Measurements from ENCODE around the gene GPC5.

Gene GPC5

GRCh38 chr13:91454666-91455065, 56.2 kb downstream of the GPC5 start:
- H3K36me3 ChIP-seq (ENCODE audit: control insufficient read depth, insufficient read depth, low read length), result no peaks in the 10 kb centered on the region
- TF ChIP-seq, protein P1, sequence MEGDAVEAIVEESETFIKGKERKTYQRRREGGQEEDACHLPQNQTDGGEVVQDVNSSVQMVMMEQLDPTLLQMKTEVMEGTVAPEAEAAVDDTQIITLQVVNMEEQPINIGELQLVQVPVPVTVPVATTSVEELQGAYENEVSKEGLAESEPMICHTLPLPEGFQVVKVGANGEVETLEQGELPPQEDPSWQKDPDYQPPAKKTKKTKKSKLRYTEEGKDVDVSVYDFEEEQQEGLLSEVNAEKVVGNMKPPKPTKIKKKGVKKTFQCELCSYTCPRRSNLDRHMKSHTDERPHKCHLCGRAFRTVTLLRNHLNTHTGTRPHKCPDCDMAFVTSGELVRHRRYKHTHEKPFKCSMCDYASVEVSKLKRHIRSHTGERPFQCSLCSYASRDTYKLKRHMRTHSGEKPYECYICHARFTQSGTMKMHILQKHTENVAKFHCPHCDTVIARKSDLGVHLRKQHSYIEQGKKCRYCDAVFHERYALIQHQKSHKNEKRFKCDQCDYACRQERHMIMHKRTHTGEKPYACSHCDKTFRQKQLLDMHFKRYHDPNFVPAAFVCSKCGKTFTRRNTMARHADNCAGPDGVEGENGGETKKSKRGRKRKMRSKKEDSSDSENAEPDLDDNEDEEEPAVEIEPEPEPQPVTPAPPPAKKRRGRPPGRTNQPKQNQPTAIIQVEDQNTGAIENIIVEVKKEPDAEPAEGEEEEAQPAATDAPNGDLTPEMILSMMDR (IDR thresholded peaks at IDR 0.05; ENCODE audit: insufficient read depth, low read length, poor library complexity, severe bottlenecking), result no peak
- no peak for DNase-seq (ENCODE audit: extremely low read depth, insufficient read length)

GRCh38 chr13:91456837-91457236, 58.4 kb downstream of the GPC5 start:
- H3K36me3 ChIP-seq (ENCODE audit: control insufficient read depth, insufficient read depth, low read length), result no peaks in the 10 kb centered on the region
- TF ChIP-seq, protein P1 (IDR thresholded peaks at IDR 0.05; ENCODE audit: insufficient read depth, low read length, poor library complexity, severe bottlenecking), result no peak
- no peak overlapping the region for H3K4me3 ChIP-seq (replicated peaks; ENCODE audit: low read depth, low read length)
- H3K27me3 ChIP-seq (replicated peaks; ENCODE audit: control insufficient read depth, insufficient read depth, low read length), result no peaks in the 10 kb centered on the region
- DNase-seq (ENCODE audit: extremely low read depth, insufficient read length), result no peak

More at GRCh38 chr13:91454666-91455065, 56.2 kb downstream of the GPC5 start:
- no peaks in the 10 kb centered on the region for H3K27me3 ChIP-seq (replicated peaks; ENCODE audit: control insufficient read depth, insufficient read depth, low read length)
- no peak overlapping the region for H3K4me3 ChIP-seq (replicated peaks; ENCODE audit: low read depth, low read length)

DNA sequence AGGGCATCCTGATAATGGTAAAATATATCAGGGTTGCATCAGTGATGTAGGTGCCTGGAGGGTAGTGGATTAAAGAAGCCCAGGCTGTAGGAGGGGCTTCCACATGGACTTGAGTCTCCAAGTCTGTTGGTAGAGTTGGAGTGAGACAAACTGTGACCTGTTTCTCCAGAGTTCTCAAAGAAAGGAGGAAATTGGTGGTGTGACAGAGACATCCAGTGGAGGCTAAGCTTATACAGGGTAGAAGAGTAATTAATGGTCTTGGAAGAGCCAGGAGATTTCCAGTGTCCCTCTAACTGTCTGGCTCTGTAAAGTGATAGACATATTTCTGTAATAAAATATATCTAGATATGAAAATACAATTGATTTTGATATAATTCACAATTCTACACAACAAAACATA, 61.1 kb downstream of the GPC5 start:
- H3K36me3 ChIP-seq (ENCODE audit: control insufficient read depth, insufficient read depth, low read length), result no peaks in the 10 kb centered on the region
- no peak for DNase-seq (ENCODE audit: extremely low read depth, insufficient read length)
- TF ChIP-seq, protein P1 (IDR thresholded peaks at IDR 0.05; ENCODE audit: insufficient read depth, low read length, poor library complexity, severe bottlenecking), result no peak
- no peaks in the 10 kb centered on the region for H3K27me3 ChIP-seq (replicated peaks; ENCODE audit: control insufficient read depth, insufficient read depth, low read length)
- H3K4me3 ChIP-seq (replicated peaks; ENCODE audit: low read depth, low read length), result no peak overlapping the region

GRCh38 chr13:91464336-91464735, 65.9 kb downstream of the GPC5 start:
- no peaks in the 10 kb centered on the region for H3K27me3 ChIP-seq (replicated peaks; ENCODE audit: control insufficient read depth, insufficient read depth, low read length)
- no peaks in the 10 kb centered on the region for H3K36me3 ChIP-seq (ENCODE audit: control insufficient read depth, insufficient read depth, low read length)
- TF ChIP-seq, protein P1 (IDR thresholded peaks at IDR 0.05; ENCODE audit: insufficient read depth, low read length, poor library complexity, severe bottlenecking), result no peak
- H3K4me3 ChIP-seq (replicated peaks; ENCODE audit: low read depth, low read length), result no peak overlapping the region
- no peak for DNase-seq (ENCODE audit: extremely low read depth, insufficient read length)

GRCh38 chr13:91467236-91467635, 68.8 kb downstream of the GPC5 start:
- TF ChIP-seq, protein P1 (IDR thresholded peaks at IDR 0.05; ENCODE audit: insufficient read depth, low read length, poor library complexity, severe bottlenecking), result no peak
- DNase-seq (ENCODE audit: extremely low read depth, insufficient read length), result no peak
- Histone ChIP-seq H3K27me3 (replicated peaks; ENCODE audit: control insufficient read depth, insufficient read depth, low read length) (no peaks in the 10 kb centered on the region), H3K36me3 (ENCODE audit: control insufficient read depth, insufficient read depth, low read length) (no peaks in the 10 kb centered on the region), H3K4me3 (replicated peaks; ENCODE audit: low read depth, low read length) (no peak overlapping the region)

DNA sequence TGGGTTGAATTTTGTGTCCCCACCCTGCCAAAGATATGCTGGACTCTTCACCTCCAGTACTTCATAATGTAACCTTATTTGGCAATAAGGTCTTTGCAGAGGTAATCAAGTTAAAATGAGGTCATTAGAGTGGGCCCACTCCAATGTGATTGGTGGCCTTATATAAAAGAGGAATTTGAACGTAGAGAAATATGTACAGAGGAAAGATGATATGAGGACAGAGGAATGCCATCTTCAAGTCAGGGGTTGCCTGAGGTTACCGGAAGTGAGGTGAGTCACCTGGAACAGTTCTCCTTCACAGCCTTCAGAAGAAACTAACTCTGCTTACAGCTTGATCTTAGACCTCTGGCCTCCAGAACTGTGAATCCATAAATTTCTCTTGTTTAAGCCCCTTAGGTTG, 69.9 kb downstream of the GPC5 start:
- H3K4me3 ChIP-seq (replicated peaks; ENCODE audit: low read depth, low read length), result no peak overlapping the region
- H3K36me3 ChIP-seq (ENCODE audit: control insufficient read depth, insufficient read depth, low read length), result no peaks in the 10 kb centered on the region
- no peaks in the 10 kb centered on the region for H3K27me3 ChIP-seq (replicated peaks; ENCODE audit: control insufficient read depth, insufficient read depth, low read length)
- TF ChIP-seq, protein P1 (IDR thresholded peaks at IDR 0.05; ENCODE audit: insufficient read depth, low read length, poor library complexity, severe bottlenecking), result no peak
- no peak for DNase-seq (ENCODE audit: extremely low read depth, insufficient read length)

Data from GM06990 (cell line).